Inferior parietal cortex (tissue), 1 donor: ENCODE measurements around the gene HAND2.

Source experiments
- DNase-seq: peaks from one replicate; pipeline ENCODE4 v3.0.0-alpha.2; 2016; ENCODE audit errors: extremely low spot score

HAND2 gene

GRCh38 chr4:173536808-173537429 lies 6.9 kb upstream of the HAND2 start:
- DNase-seq: no peak

- no peak for DNase-seq
These were observed 5.9 kb upstream of the HAND2 start for GRCh38 chr4:173535957-173536356.

GRCh38 chr4:173535165-173535902 lies 5.3 kb upstream of the HAND2 start:
- no peak for DNase-seq

- no peak for DNase-seq
These were observed 4.4 kb upstream of the HAND2 start for GRCh38 chr4:173534434-173534833.

- DNase-seq: no peak
These were observed 2.9 kb upstream of the HAND2 start for GRCh38 chr4:173532725-173533511.

- no peak for DNase-seq
These were observed 1.3 kb upstream of the HAND2 start for GRCh38 chr4:173531086-173531965.

- no peak for DNase-seq
These were observed 477 bp upstream of the HAND2 start for GRCh38 chr4:173530326-173531085.

- no peak for DNase-seq
These were observed 1.4 kb downstream of the HAND2 start for GRCh38 chr4:173528378-173529321.

- no peak for DNase-seq
These were observed 2.7 kb downstream of the HAND2 start for GRCh38 chr4:173527103-173527891.

GRCh38 chr4:173526724-173527102 lies 3.3 kb downstream of the HAND2 start:
- DNase-seq: no peak

- no peak for DNase-seq
These were observed 4.0 kb downstream of the HAND2 start for GRCh38 chr4:173526027-173526482.

- no peak for DNase-seq
These were observed 4.7 kb downstream of the HAND2 start for GRCh38 chr4:173525118-173526011.

- no peak for DNase-seq
These were observed 5.6 kb downstream of the HAND2 start for GRCh38 chr4:173524218-173525117.

- DNase-seq: no peak
These were observed 7.1 kb downstream of the HAND2 start for GRCh38 chr4:173522951-173523395.

GRCh38 chr4:173522160-173522950 lies 7.7 kb downstream of the HAND2 start:
- no peak for DNase-seq
